Caco-2 (cell line): ENCODE results near the gene TKTL1. TPM values are rescaled to one million over a fixed set of nuclear protein-coding genes. Genes with fewer than 3 reads are reported as not detected.

ENCODE experiments used
- BruUV-seq: library from RNA; stranded (reverse); fragments of 400-500 nt; replicated peaks from 2 replicates; lab custom pipeline; 2021; lab: Mats Ljungman, UMichigan
- CTCF ChIA-PET: fragments of 300-600 bp; sonication (Branson Sonifier 250); formaldehyde crosslinking; loops from one replicate; lab custom pipeline; 2022; ENCODE audit warnings: antibody characterized with exemption; lab: Charles Lee
- POLR2A ChIA-PET: fragments of 300-600 bp; sonication (Branson Sonifier 250); formaldehyde crosslinking; loops from one replicate; lab custom pipeline; 2022; ENCODE audit warnings: antibody characterized with exemption; lab: Charles Lee
- DNase-seq, 2 experiments: peaks; one replicate each; pipeline versions ENCODE4 v3.0.0 to v3.0.0-alpha.2; 2020 to 2022
- H3K27me3 ChIP-seq: replicated peaks from 2 replicates; pipeline ENCODE4 v1.6.0; 2011; ENCODE audit warnings: low read length; ENCODE audit not compliant: control insufficient read depth, insufficient read depth
- H3K36me3 ChIP-seq: 2 replicates; pipeline ENCODE4 v1.5.1; 2011; ENCODE audit warnings: low read length; ENCODE audit not compliant: control insufficient read depth, insufficient read depth
- H3K4me1 ChIP-seq: fragments of 250-450 bp; sonication (Bioruptor Pico); 2 replicates; pipeline ENCODE4 v1.5.1; 2020; ENCODE audit warnings: mild to moderate bottlenecking
- H3K4me3 ChIP-seq: 2 replicates; pipeline ENCODE4 v1.5.1; 2011; ENCODE audit warnings: low read depth, mild to moderate bottlenecking, control low read depth, low read length
- H3K9me3 ChIP-seq: fragments of 250-450 bp; sonication (Bioruptor Pico); 2 replicates; pipeline ENCODE4 v1.5.1; 2020; ENCODE audit warnings: mild to moderate bottlenecking, moderate library complexity
- H3K27ac Mint-ChIP-seq: one replicate; pipeline ENCODE4 v1.8.0; 2022; ENCODE audit warnings: mixed read lengths; ENCODE audit not compliant: unreplicated experiment
- H3K27me3 Mint-ChIP-seq: one replicate; pipeline ENCODE4 v1.8.0; 2022; ENCODE audit warnings: mixed read lengths; ENCODE audit not compliant: insufficient read depth, unreplicated experiment
- H3K36me3 Mint-ChIP-seq: one replicate; pipeline ENCODE4 v1.8.0; 2022; ENCODE audit warnings: mild to moderate bottlenecking, mixed read lengths; ENCODE audit not compliant: insufficient read depth, unreplicated experiment
- H3K4me1 Mint-ChIP-seq: one replicate; pipeline ENCODE4 v1.8.0; 2022; ENCODE audit warnings: low read depth, mixed read lengths; ENCODE audit not compliant: unreplicated experiment
- H3K4me3 Mint-ChIP-seq: one replicate; pipeline ENCODE4 v1.8.0; 2022; ENCODE audit warnings: mild to moderate bottlenecking, moderate library complexity, mixed read lengths; ENCODE audit not compliant: unreplicated experiment
- H3K9me3 Mint-ChIP-seq: one replicate; pipeline ENCODE4 v1.8.0; 2022; ENCODE audit warnings: mixed read lengths; ENCODE audit not compliant: unreplicated experiment
- CTCF ChIP-seq, 2 experiments: fragments of 200-600 bp in 1 of 2; IDR thresholded peaks; 1 replicate in 1 of 2; 2 replicates in 1 of 2; pipeline versions ENCODE4 v1.5.1 to v1.8.0; 2011 to 2022; ENCODE audit warnings: antibody characterized with exemption in 1 of 2, control low read depth in 1 of 2, inconsistent platforms in 1 of 2, low read depth in 1 of 2, low read length in 1 of 2, mild to moderate bottlenecking in 1 of 2, moderate library complexity in 1 of 2; ENCODE audit not compliant: insufficient read depth in 1 of 2, severe bottlenecking in 1 of 2, unreplicated experiment in 1 of 2
- intact Hi-C: fragments of 100-400 bp; cut with micrococcal nuclease; formaldehyde crosslinking; loops from one replicate; pipeline ENCODE4 v1.10.0; 2022; ENCODE audit not compliant: unreplicated experiment
- total RNA-seq: library from RNA; stranded (reverse); gene quantifications from 2 replicates; pipeline ENCODE4 v1.2.3, GENCODE V29; 2022

TKTL1 gene
- total RNA-seq, 1 experiment from 2014 or later = not detected

GRCh38 chrX:154360155-154360713 lies 64.6 kb downstream of the TKTL1 start:
- no peak overlapping the region for H3K4me3 ChIP-seq
- intact Hi-C loops = no loop called here
- peaks cover 3% of the 10 kb centered on the region for H3K36me3 ChIP-seq
- H3K36me3 Mint-ChIP-seq = peaks cover 90% of the 10 kb centered on the region
- DNase-seq = no peak
- ChIA-PET POLR2A (no interaction called here), CTCF (no interaction called here)
- H3K4me1 ChIP-seq = no peaks in the 10 kb centered on the region
- TF ChIP-seq CTCF (IDR thresholded peaks at IDR 0.05; ENCODE audit: insufficient read depth in 1 of 2, low read depth in 1 of 2, low read length in 1 of 2, severe bottlenecking in 1 of 2, unreplicated experiment in 1 of 2) = no peak
- H3K9me3 Mint-ChIP-seq = no peaks in the 10 kb centered on the region
- no peaks in the 10 kb centered on the region for H3K27me3 Mint-ChIP-seq
- no peaks in the 10 kb centered on the region for H3K27me3 ChIP-seq
- no peaks in the 10 kb centered on the region for H3K9me3 ChIP-seq
- H3K4me3 Mint-ChIP-seq = no peak overlapping the region
- H3K4me1 Mint-ChIP-seq = no peaks in the 10 kb centered on the region
- no peak overlapping the region for H3K27ac Mint-ChIP-seq
- no TSS peak for BruUV-seq

GRCh38 chrX:154362085-154362742 lies 66.6 kb downstream of the TKTL1 start:
- peaks cover 95% of the 10 kb centered on the region for H3K36me3 Mint-ChIP-seq
- no peaks in the 10 kb centered on the region for H3K27me3 Mint-ChIP-seq
- H3K27ac Mint-ChIP-seq = peak overlapping the region; percentile 66
- intact Hi-C loops = no loop called here
- no peaks in the 10 kb centered on the region for H3K4me1 Mint-ChIP-seq
- no TSS peak for BruUV-seq
- Histone ChIP-seq H3K27me3 (no peaks in the 10 kb centered on the region), H3K9me3 (no peaks in the 10 kb centered on the region), H3K4me1 (no peaks in the 10 kb centered on the region), H3K4me3 (no peak overlapping the region), H3K36me3 (peaks cover 3% of the 10 kb centered on the region)
- no peak for TF ChIP-seq CTCF (IDR thresholded peaks at IDR 0.05; ENCODE audit: insufficient read depth in 1 of 2, low read depth in 1 of 2, low read length in 1 of 2, severe bottlenecking in 1 of 2, unreplicated experiment in 1 of 2)
- ChIA-PET CTCF (interaction anchor here (0.6 kb wide), 1 partner anchor 545 kb away, joined by 3 read pairs; no protein-coding TSS in a partner anchor), POLR2A (no interaction called here)
- no peak overlapping the region for H3K4me3 Mint-ChIP-seq
- H3K9me3 Mint-ChIP-seq = no peaks in the 10 kb centered on the region
- no peak for DNase-seq

- Histone ChIP-seq H3K4me3 (no peak overlapping the region), H3K36me3 (peaks cover 1% of the 10 kb centered on the region), H3K9me3 (no peaks in the 10 kb centered on the region), H3K4me1 (peaks cover 10% of the 10 kb centered on the region), H3K27me3 (no peaks in the 10 kb centered on the region)
- no peaks in the 10 kb centered on the region for H3K9me3 Mint-ChIP-seq
- BruUV-seq = no TSS peak
- intact Hi-C loops = no loop called here
- no peaks in the 10 kb centered on the region for H3K27me3 Mint-ChIP-seq
- H3K4me3 Mint-ChIP-seq = no peak overlapping the region
- H3K27ac Mint-ChIP-seq = peak overlapping the region; percentile 53
- POLR2A ChIA-PET = no interaction called here
- no peak for TF ChIP-seq CTCF (IDR thresholded peaks at IDR 0.05; ENCODE audit: insufficient read depth in 1 of 2, low read depth in 1 of 2, low read length in 1 of 2, severe bottlenecking in 1 of 2, unreplicated experiment in 1 of 2)
- peaks cover 92% of the 10 kb centered on the region for H3K36me3 Mint-ChIP-seq
- DNase-seq = no peak
- H3K4me1 Mint-ChIP-seq = no peaks in the 10 kb centered on the region
- CTCF ChIA-PET = no interaction called here
Observed at GRCh38 chrX:154363706-154364439, 68.3 kb downstream of the TKTL1 start.
